Osteocyte (in vitro differentiated cells): ENCODE data around the gene GALNT9. TPM values are rescaled to one million over a fixed set of nuclear protein-coding genes. Genes with fewer than 3 reads are reported as not detected.

ENCODE experiments used
- DNase-seq: peaks from one replicate; pipeline ENCODE4 v3.0.0; 2021; ENCODE audit warnings: mixed read lengths; ENCODE audit not compliant: unreplicated experiment; ENCODE audit errors: extremely low spot score
- H3K27ac Mint-ChIP-seq: one replicate; pipeline ENCODE4 v1.8.0; 2021; ENCODE audit warnings: mild to moderate bottlenecking, mixed read lengths; ENCODE audit not compliant: unreplicated experiment
- H3K27me3 Mint-ChIP-seq: one replicate; pipeline ENCODE4 v1.8.0; 2021; ENCODE audit warnings: mixed read lengths; ENCODE audit not compliant: unreplicated experiment
- H3K36me3 Mint-ChIP-seq: one replicate; pipeline ENCODE4 v1.8.0; 2021; ENCODE audit warnings: mixed read lengths; ENCODE audit not compliant: unreplicated experiment
- H3K4me1 Mint-ChIP-seq: one replicate; pipeline ENCODE4 v1.8.0; 2021; ENCODE audit warnings: mixed read lengths; ENCODE audit not compliant: unreplicated experiment
- H3K4me3 Mint-ChIP-seq: one replicate; pipeline ENCODE4 v1.8.0; 2021; ENCODE audit warnings: mild to moderate bottlenecking, moderate library complexity, mixed read lengths; ENCODE audit not compliant: unreplicated experiment
- H3K9me3 Mint-ChIP-seq: one replicate; pipeline ENCODE4 v1.8.0; 2021; ENCODE audit warnings: mixed read lengths; ENCODE audit not compliant: unreplicated experiment
- total RNA-seq: library from RNA; stranded (reverse); gene quantifications from 2 replicates; pipeline ENCODE4 v1.2.1, GENCODE V29; 2021
- TF ChIP-seq, protein P1 (sequence below): fragments of 200-600 bp; sonication (generic); IDR thresholded peaks from 2 replicates; pipeline ENCODE4 v1.5.0; 2021; ENCODE audit warnings: antibody characterized with exemption, mild to moderate bottlenecking, moderate library complexity

Gene GALNT9
- total RNA-seq, 1 donor from 2014 or later, result not detected

DNA sequence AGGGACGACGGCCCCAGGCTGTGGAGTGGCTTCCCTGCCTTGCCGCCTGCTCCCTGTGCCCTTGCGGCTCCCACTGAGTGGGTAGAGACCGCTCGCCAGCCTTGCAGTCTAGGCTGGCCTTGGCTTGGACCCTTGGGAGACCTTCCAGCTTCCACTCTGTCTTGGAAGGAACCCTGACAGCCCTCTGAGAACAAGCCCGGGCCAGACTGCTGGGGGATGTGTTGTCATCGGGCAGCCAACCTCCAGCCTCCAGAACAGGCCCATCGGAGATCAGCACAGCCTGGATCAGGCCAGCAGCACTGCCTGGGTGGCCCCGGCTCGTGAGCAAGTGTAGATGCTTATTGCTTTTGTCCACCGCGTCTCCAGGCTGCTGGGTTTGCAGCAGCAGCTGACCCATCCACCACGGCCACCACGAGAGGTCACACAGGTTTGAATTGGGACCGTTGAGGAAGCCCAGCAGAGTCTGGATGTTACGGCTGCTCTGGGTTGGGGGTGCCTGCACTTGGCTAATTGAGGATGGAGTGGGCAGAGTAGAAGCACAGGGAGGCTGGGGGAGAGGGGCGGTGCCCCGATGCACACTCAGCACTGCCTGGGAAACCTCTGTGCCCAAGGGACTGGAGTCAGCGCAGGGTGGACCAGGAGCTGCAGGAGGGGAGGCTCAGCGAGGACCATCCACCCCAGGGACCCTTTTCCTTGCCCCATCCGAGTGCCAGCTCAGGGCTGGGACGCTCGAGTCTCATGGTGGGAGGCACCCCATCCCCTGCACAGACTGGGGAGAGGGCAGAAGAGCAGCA is 129.7 kb downstream of the GALNT9 start:
- DNase-seq, result no peak
- no peaks in the 10 kb centered on the region for H3K9me3 Mint-ChIP-seq
- H3K4me3 Mint-ChIP-seq, result no peak overlapping the region
- TF ChIP-seq, protein P1, sequence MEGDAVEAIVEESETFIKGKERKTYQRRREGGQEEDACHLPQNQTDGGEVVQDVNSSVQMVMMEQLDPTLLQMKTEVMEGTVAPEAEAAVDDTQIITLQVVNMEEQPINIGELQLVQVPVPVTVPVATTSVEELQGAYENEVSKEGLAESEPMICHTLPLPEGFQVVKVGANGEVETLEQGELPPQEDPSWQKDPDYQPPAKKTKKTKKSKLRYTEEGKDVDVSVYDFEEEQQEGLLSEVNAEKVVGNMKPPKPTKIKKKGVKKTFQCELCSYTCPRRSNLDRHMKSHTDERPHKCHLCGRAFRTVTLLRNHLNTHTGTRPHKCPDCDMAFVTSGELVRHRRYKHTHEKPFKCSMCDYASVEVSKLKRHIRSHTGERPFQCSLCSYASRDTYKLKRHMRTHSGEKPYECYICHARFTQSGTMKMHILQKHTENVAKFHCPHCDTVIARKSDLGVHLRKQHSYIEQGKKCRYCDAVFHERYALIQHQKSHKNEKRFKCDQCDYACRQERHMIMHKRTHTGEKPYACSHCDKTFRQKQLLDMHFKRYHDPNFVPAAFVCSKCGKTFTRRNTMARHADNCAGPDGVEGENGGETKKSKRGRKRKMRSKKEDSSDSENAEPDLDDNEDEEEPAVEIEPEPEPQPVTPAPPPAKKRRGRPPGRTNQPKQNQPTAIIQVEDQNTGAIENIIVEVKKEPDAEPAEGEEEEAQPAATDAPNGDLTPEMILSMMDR, result no peak
- H3K27me3 Mint-ChIP-seq, result peaks cover 14% of the 10 kb centered on the region
- H3K4me1 Mint-ChIP-seq, result no peaks in the 10 kb centered on the region
- no peak overlapping the region for H3K27ac Mint-ChIP-seq
- no peaks in the 10 kb centered on the region for H3K36me3 Mint-ChIP-seq

DNA sequence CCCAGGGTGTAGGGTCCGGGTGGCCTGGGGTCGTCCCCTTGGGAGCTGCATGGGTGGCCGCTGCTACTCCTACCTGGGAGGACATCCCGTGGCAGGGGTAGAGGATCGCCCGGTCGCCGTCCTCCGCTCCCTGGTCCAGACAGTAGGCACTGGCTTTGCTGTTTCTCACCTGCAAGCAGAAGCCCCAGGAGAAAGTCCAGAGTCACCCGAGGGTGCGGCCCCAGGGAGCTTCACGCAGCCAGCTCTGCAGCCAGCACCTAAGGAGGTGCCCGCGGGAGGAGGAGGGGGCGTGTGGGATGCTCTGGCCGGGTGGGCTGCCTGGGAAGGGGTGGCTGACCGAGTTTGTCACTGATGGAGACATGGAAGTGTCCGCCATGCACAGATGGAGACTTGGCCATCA is 130.3 kb downstream of the GALNT9 start:
- DNase-seq, result no peak
- H3K36me3 Mint-ChIP-seq, result no peaks in the 10 kb centered on the region
- H3K27ac Mint-ChIP-seq, result no peak overlapping the region
- TF ChIP-seq, protein P1, result no peak
- H3K9me3 Mint-ChIP-seq, result peaks cover 3% of the 10 kb centered on the region
- H3K4me1 Mint-ChIP-seq, result no peaks in the 10 kb centered on the region
- peaks cover 8% of the 10 kb centered on the region for H3K27me3 Mint-ChIP-seq
- H3K4me3 Mint-ChIP-seq, result no peak overlapping the region

DNA sequence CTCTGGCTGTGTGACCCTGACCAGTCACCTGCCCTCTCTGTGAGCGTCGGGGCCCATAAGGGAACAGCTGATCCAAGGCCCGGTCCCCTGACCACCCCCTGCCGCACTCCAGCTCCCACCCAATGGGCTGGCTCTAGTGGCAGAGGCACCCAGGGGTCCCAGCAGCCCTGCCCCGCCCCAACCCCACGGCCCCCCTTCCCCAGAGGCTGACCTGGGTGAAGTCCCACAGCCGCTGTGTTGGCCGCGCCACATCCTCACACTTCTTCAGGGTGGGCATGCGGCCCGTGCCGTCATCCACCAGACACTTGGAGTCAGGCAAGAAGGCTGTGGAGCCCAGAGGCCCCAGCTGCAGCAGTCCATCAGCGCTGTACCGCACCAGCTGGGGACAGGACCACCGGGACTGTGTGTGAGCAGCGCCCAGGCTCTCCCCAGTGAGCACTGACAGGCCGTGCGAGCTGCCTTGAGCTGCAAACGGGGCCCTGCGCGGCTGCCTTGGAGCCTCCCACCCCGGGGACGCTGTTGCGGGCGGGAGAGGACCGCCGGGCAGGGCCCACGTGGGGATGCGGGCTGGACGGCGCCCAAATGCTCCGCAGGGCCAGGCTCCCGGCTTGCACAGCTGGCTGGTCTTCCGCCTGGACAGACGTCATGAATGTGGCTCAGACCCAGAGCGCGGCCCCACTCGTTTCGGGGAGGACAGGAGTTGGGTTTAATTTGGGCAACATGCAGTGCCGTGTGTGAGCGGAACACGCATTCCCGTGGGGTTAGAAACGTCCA is 131.6 kb downstream of the GALNT9 start:
- H3K36me3 Mint-ChIP-seq, result no peaks in the 10 kb centered on the region
- H3K4me1 Mint-ChIP-seq, result no peaks in the 10 kb centered on the region
- no peak overlapping the region for H3K4me3 Mint-ChIP-seq
- H3K9me3 Mint-ChIP-seq, result peaks cover 5% of the 10 kb centered on the region
- peaks cover 9% of the 10 kb centered on the region for H3K27me3 Mint-ChIP-seq
- no peak overlapping the region for H3K27ac Mint-ChIP-seq
- TF ChIP-seq, protein P1, result no peak
- no peak for DNase-seq

DNA sequence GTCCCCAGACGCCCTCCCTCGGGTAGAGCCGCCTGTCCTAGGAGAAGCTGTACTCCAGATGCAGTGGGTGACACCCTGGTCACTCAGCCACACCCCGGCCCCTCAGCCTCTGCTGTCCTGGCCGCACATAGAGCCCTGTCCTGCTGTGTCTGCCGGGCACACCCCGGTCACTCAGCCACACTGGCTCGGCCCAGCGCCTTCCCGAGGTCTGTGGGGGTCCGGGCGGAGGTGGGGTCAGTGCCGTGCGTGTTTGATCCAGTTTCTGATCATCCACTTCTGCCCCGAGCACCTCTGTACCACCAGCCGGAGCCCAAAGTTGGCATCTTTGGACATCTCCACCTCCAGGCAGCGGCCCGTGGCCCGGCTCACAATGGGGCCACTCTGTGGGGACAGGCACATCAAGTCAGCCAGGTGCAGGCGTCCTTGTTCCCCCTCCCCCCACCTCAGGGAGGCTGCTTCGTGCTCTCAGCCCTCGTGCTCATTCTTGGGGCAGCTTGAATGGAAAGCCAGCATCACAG is 132.5 kb downstream of the GALNT9 start:
- Mint-ChIP-seq H3K4me1 (no peaks in the 10 kb centered on the region), H3K27ac (no peak overlapping the region), H3K27me3 (peaks cover 9% of the 10 kb centered on the region), H3K4me3 (no peak overlapping the region), H3K36me3 (no peaks in the 10 kb centered on the region), H3K9me3 (peaks cover 5% of the 10 kb centered on the region)
- DNase-seq, result no peak
- TF ChIP-seq, protein P1, result no peak
